GM19099 (cell line): ENCODE data around the gene PACS2.

Experiments
- POLR2A ChIP-seq: IDR thresholded peaks from 3 replicates; pipeline ENCODE4 v1.6.1; 2011; ENCODE audit warnings: low read depth; ENCODE audit not compliant: insufficient read length; ENCODE audit errors: extremely low read depth

PACS2 gene

GRCh38 chr14:105348945-105349699, 34.6 kb downstream of the PACS2 start:
- TF ChIP-seq POLR2A: no peak

GRCh38 chr14:105349992-105350391, 35.4 kb downstream of the PACS2 start:
- no peak for TF ChIP-seq POLR2A

- TF ChIP-seq POLR2A: no peak
Measured at GRCh38 chr14:105350450-105351244, 36.1 kb downstream of the PACS2 start.

- no peak for TF ChIP-seq POLR2A
Measured at GRCh38 chr14:105351410-105351809, 36.9 kb downstream of the PACS2 start.

- no peak for TF ChIP-seq POLR2A
Measured at GRCh38 chr14:105351920-105352851, 37.6 kb downstream of the PACS2 start.

- TF ChIP-seq POLR2A: no peak
Measured at GRCh38 chr14:105353136-105353535, 38.6 kb downstream of the PACS2 start.

GRCh38 chr14:105354541-105354940, 40.0 kb downstream of the PACS2 start:
- TF ChIP-seq POLR2A: no peak

- TF ChIP-seq POLR2A: no peak
Measured at GRCh38 chr14:105355049-105355575, 40.6 kb downstream of the PACS2 start.

GRCh38 chr14:105355850-105356604, 41.5 kb downstream of the PACS2 start:
- TF ChIP-seq POLR2A: no peak

- no peak for TF ChIP-seq POLR2A
Measured at GRCh38 chr14:105356927-105357326, 42.4 kb downstream of the PACS2 start.

- no peak for TF ChIP-seq POLR2A
Measured at GRCh38 chr14:105357626-105358025, 43.1 kb downstream of the PACS2 start.

- no peak for TF ChIP-seq POLR2A
Measured at GRCh38 chr14:105358140-105358846, 43.7 kb downstream of the PACS2 start.

- TF ChIP-seq POLR2A: no peak
Measured at GRCh38 chr14:105358943-105359342, 44.4 kb downstream of the PACS2 start.
